ENCODE results near the gene ANKRD18A.

ANKRD18A gene

GRCh38 chr9:38620483-38621433 lies at the start of gene ANKRD18A:
ANKRD18A (minus strand) TSS chr9:38620596; CDS start chr9:38620285, 311 bp downstream.
- peak; percentile 62 to 69 for DNase-seq (ENCODE audit: low read depth in 2 of 2)

GRCh38 chr9:38668791-38669466 lies 48.5 kb upstream of the ANKRD18A start:
- no peak for DNase-seq (ENCODE audit: low read depth in 2 of 2)

GRCh38 chr9:38662763-38663593 lies 42.6 kb upstream of the ANKRD18A start:
- DNase-seq (ENCODE audit: low read depth in 2 of 2), result no peak

- DNase-seq (ENCODE audit: low read depth in 2 of 2), result no peak
These were observed 39.1 kb upstream of the ANKRD18A start for GRCh38 chr9:38659538-38659937.

- no peak for DNase-seq (ENCODE audit: low read depth in 2 of 2)
These were observed 36.5 kb upstream of the ANKRD18A start for GRCh38 chr9:38656896-38657295.

- DNase-seq (ENCODE audit: low read depth in 2 of 2), result no peak
These were observed 32.1 kb upstream of the ANKRD18A start for GRCh38 chr9:38652486-38652885.

GRCh38 chr9:38652044-38652443 lies 31.6 kb upstream of the ANKRD18A start:
- no peak for DNase-seq (ENCODE audit: low read depth in 2 of 2)

- DNase-seq (ENCODE audit: low read depth in 2 of 2), result no peak
These were observed 31.1 kb upstream of the ANKRD18A start for GRCh38 chr9:38651400-38652042.

GRCh38 chr9:38650564-38650963 lies 30.2 kb upstream of the ANKRD18A start:
- no peak for DNase-seq (ENCODE audit: low read depth in 2 of 2)

- DNase-seq (ENCODE audit: low read depth in 2 of 2), result no peak
These were observed 29.5 kb upstream of the ANKRD18A start for GRCh38 chr9:38649731-38650363.

GRCh38 chr9:38644601-38645000 lies 24.2 kb upstream of the ANKRD18A start:
- DNase-seq (ENCODE audit: low read depth in 2 of 2), result no peak

GRCh38 chr9:38643815-38644173 lies 23.4 kb upstream of the ANKRD18A start:
- DNase-seq (ENCODE audit: low read depth in 2 of 2), result no peak

- no peak for DNase-seq (ENCODE audit: low read depth in 2 of 2)
These were observed 22.8 kb upstream of the ANKRD18A start for GRCh38 chr9:38642951-38643814.

- no peak for DNase-seq (ENCODE audit: low read depth in 2 of 2)
These were observed 21.8 kb upstream of the ANKRD18A start for GRCh38 chr9:38641985-38642864.

GRCh38 chr9:38641142-38641541 lies 20.7 kb upstream of the ANKRD18A start:
- no peak for DNase-seq (ENCODE audit: low read depth in 2 of 2)

GRCh38 chr9:38639577-38639940 lies 19.2 kb upstream of the ANKRD18A start:
- DNase-seq (ENCODE audit: low read depth in 2 of 2), result no peak

- no peak for DNase-seq (ENCODE audit: low read depth in 2 of 2)
These were observed 18.6 kb upstream of the ANKRD18A start for GRCh38 chr9:38638881-38639576.

- no peak for DNase-seq (ENCODE audit: low read depth in 2 of 2)
These were observed 13.9 kb upstream of the ANKRD18A start for GRCh38 chr9:38634315-38634714.

- DNase-seq (ENCODE audit: low read depth in 2 of 2), result no peak
These were observed 9.1 kb upstream of the ANKRD18A start for GRCh38 chr9:38629511-38629910.
